SIG-M5 treated with dmso at 0.1 percent for 504 hours (cell line): ENCODE measurements around the gene CLEC2L.

Experiments used
- DNase-seq: peaks from one replicate; lab custom pipeline; 2025; ENCODE audit not compliant: unreplicated experiment; lab: John Stamatoyannopoulos, UW

The CLEC2L gene

GRCh38 chr7:139522830-139523198 is 671 bp upstream of the CLEC2L start:
- DNase-seq, result no peak

- no peak for DNase-seq
These were observed 707 bp downstream of the CLEC2L start for GRCh38 chr7:139523968-139524815.

GRCh38 chr7:139525239-139525638 is 1.8 kb downstream of the CLEC2L start:
- no peak for DNase-seq

GRCh38 chr7:139525750-139526149 is 2.3 kb downstream of the CLEC2L start:
- DNase-seq, result no peak

- no peak for DNase-seq
These were observed 3.4 kb downstream of the CLEC2L start for GRCh38 chr7:139526578-139527544.

- no peak for DNase-seq
These were observed 7.6 kb downstream of the CLEC2L start for GRCh38 chr7:139531094-139531493.

GRCh38 chr7:139532636-139533155 is 9.2 kb downstream of the CLEC2L start:
- DNase-seq, result no peak

GRCh38 chr7:139534096-139534495 is 10.6 kb downstream of the CLEC2L start:
- no peak for DNase-seq

GRCh38 chr7:139534966-139535651 is 11.6 kb downstream of the CLEC2L start:
- no peak for DNase-seq

GRCh38 chr7:139536152-139536551 is 12.7 kb downstream of the CLEC2L start:
- no peak for DNase-seq

- no peak for DNase-seq
These were observed 15.6 kb downstream of the CLEC2L start for GRCh38 chr7:139538881-139539635.

- DNase-seq, result no peak
These were observed 16.7 kb downstream of the CLEC2L start for GRCh38 chr7:139540203-139540602.

- no peak for DNase-seq
These were observed 18.3 kb downstream of the CLEC2L start for GRCh38 chr7:139541600-139542307.

- DNase-seq, result no peak
These were observed 19.0 kb downstream of the CLEC2L start for GRCh38 chr7:139542308-139543151.

- DNase-seq, result no peak
These were observed 20.5 kb downstream of the CLEC2L start for GRCh38 chr7:139543801-139544603.

GRCh38 chr7:139544645-139545044 is 21.2 kb downstream of the CLEC2L start:
- no peak for DNase-seq

GRCh38 chr7:139548302-139549028 is 25.0 kb downstream of the CLEC2L start:
- DNase-seq, result no peak
